GM19438 (cell line): ENCODE measurements around the gene HS3ST3B1.

Source experiments
- ATAC-seq: cut with Tn5 transposase; IDR thresholded peaks from one replicate; pipeline ENCODE4 v1.9.1; 2021; ENCODE audit warnings: low read depth; ENCODE audit not compliant: unreplicated experiment

The HS3ST3B1 gene

GRCh38 chr17:14302431-14303099 lies 1.7 kb downstream of the HS3ST3B1 start:
- peak; percentile 40 for ATAC-seq

GRCh38 chr17:14303343-14304221 lies 2.7 kb downstream of the HS3ST3B1 start:
- no peak for ATAC-seq

GRCh38 chr17:14304222-14304772 lies 3.4 kb downstream of the HS3ST3B1 start:
- no peak for ATAC-seq

- no peak for ATAC-seq
Observed at GRCh38 chr17:14304773-14305517, 4.1 kb downstream of the HS3ST3B1 start.

- ATAC-seq, result no peak
Observed at GRCh38 chr17:14305785-14306496, 5.1 kb downstream of the HS3ST3B1 start.

- no peak for ATAC-seq
Observed at GRCh38 chr17:14306596-14306995, 5.7 kb downstream of the HS3ST3B1 start.

GRCh38 chr17:14307560-14308024 lies 6.7 kb downstream of the HS3ST3B1 start:
- no peak for ATAC-seq

- no peak for ATAC-seq
Observed at GRCh38 chr17:14308636-14308964, 7.7 kb downstream of the HS3ST3B1 start.

- no peak for ATAC-seq
Observed at GRCh38 chr17:14308965-14309879, 8.3 kb downstream of the HS3ST3B1 start.

GRCh38 chr17:14310101-14310500 lies 9.2 kb downstream of the HS3ST3B1 start:
- ATAC-seq, result no peak

- no peak for ATAC-seq
Observed at GRCh38 chr17:14310605-14311004, 9.7 kb downstream of the HS3ST3B1 start.

GRCh38 chr17:14311186-14311705 lies 10.4 kb downstream of the HS3ST3B1 start:
- ATAC-seq, result no peak

GRCh38 chr17:14311981-14312380 lies 11.1 kb downstream of the HS3ST3B1 start:
- ATAC-seq, result no peak

GRCh38 chr17:14312522-14312921 lies 11.6 kb downstream of the HS3ST3B1 start:
- no peak for ATAC-seq

- no peak for ATAC-seq
Observed at GRCh38 chr17:14316126-14316832, 15.4 kb downstream of the HS3ST3B1 start.

- ATAC-seq, result no peak
Observed at GRCh38 chr17:14317383-14317782, 16.5 kb downstream of the HS3ST3B1 start.

- no peak for ATAC-seq
Observed at GRCh38 chr17:14318109-14318917, 17.4 kb downstream of the HS3ST3B1 start.

GRCh38 chr17:14318918-14319205 lies 18.0 kb downstream of the HS3ST3B1 start:
- ATAC-seq, result no peak
